ENCODE results near the gene MCRS1.
"Not testable (repeated sequence)": the region's sequence is repeated elsewhere in the genome, so short reads cannot be mapped to it uniquely, and the experiment has no call there.

The MCRS1 gene

GRCh38 chr12:49515266-49515665, 52.7 kb downstream of the MCRS1 start:
- DNase-seq (ENCODE audit: low read depth in 2 of 2), result no peak

- no peak for DNase-seq (ENCODE audit: low read depth in 2 of 2)
Measured at GRCh38 chr12:49512546-49512945, 55.4 kb downstream of the MCRS1 start.

- no peak for DNase-seq (ENCODE audit: low read depth in 2 of 2)
Measured at GRCh38 chr12:49511410-49511809, 56.5 kb downstream of the MCRS1 start.

GRCh38 chr12:49509681-49510080, 58.3 kb downstream of the MCRS1 start:
- DNase-seq (ENCODE audit: low read depth in 2 of 2), result not testable (repeated sequence)
